Progenitor cell of endocrine pancreas (in vitro differentiated cells): ENCODE measurements around the gene LRRC75A. TPM values are rescaled to one million over a fixed set of nuclear protein-coding genes. Genes with fewer than 3 reads are reported as not detected.
A peak's percentile ranks its signal among the peaks of the same experiment; 100 is the strongest.

Source experiments
- DNase-seq: peaks from one replicate; pipeline ENCODE4 v3.0.0; 2021; ENCODE audit warnings: low spot score; ENCODE audit not compliant: unreplicated experiment
- H3K27ac Mint-ChIP-seq: 2 replicates; pipeline ENCODE4 v1.8.0; 2021; ENCODE audit warnings: mild to moderate bottlenecking, moderate library complexity, mixed read lengths
- H3K27me3 Mint-ChIP-seq: 2 replicates; pipeline ENCODE4 v1.8.0; 2021; ENCODE audit warnings: mixed read lengths
- H3K36me3 Mint-ChIP-seq: 2 replicates; pipeline ENCODE4 v1.8.0; 2022; ENCODE audit warnings: mixed read lengths; ENCODE audit not compliant: insufficient read depth
- H3K4me1 Mint-ChIP-seq: 2 replicates; pipeline ENCODE4 v1.8.0; 2021; ENCODE audit warnings: low read depth, mixed read lengths
- H3K4me3 Mint-ChIP-seq: 2 replicates; pipeline ENCODE4 v1.8.0; 2021; ENCODE audit warnings: low read depth, mild to moderate bottlenecking, moderate library complexity, mixed read lengths
- H3K9me3 Mint-ChIP-seq: 2 replicates; pipeline ENCODE4 v1.8.0; 2021; ENCODE audit warnings: low read depth, mixed read lengths
- CTCF ChIP-seq: fragments of 200-600 bp; sonication (generic); IDR thresholded peaks from one replicate; pipeline ENCODE4 v1.5.0; 2021; ENCODE audit warnings: antibody characterized with exemption, mild to moderate bottlenecking; ENCODE audit not compliant: unreplicated experiment
- total RNA-seq: library from RNA; stranded (reverse); gene quantifications from 2 replicates; pipeline ENCODE4 v1.2.1, GENCODE V29; 2021

Gene LRRC75A
- total RNA-seq, 1 donor from 2014 or later: 9.7 TPM

DNA sequence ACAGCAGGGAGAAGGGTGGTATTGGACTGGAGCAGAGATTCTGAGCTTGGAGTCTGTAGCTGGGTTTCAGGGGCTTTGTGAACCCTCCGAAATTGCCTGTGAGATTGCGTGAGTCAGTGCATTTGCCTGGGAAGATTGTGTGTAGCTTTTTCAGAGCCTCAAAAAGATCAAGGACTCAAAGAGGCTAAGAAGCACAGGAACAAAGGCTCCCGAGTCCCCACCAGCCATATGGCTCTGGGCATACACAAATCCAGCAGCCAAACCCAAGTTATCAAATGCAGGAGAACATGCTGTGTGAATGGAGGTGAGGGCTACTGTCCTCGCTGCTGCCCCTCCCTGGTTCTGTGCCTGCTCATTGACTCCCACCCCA is 3.0 kb downstream of the LRRC75A start:
- TF ChIP-seq CTCF: no peak
- Mint-ChIP-seq H3K4me3 (no peak overlapping the region), H3K27ac (no peak overlapping the region), H3K36me3 (no peaks in the 10 kb centered on the region), H3K27me3 (peaks cover 10% of the 10 kb centered on the region), H3K9me3 (no peaks in the 10 kb centered on the region), H3K4me1 (peaks cover 35% of the 10 kb centered on the region)
- no peak for DNase-seq

- no peak for DNase-seq
- Mint-ChIP-seq H3K27ac (peak overlapping the region; percentile 29), H3K4me1 (peaks cover 35% of the 10 kb centered on the region), H3K27me3 (peaks cover 7% of the 10 kb centered on the region), H3K9me3 (no peaks in the 10 kb centered on the region), H3K36me3 (no peaks in the 10 kb centered on the region), H3K4me3 (no peak overlapping the region)
- no peak for TF ChIP-seq CTCF
These were observed 3.6 kb downstream of the LRRC75A start for GRCh38 chr17:16488186-16488967.

GRCh38 chr17:16486373-16487250 is 5.4 kb downstream of the LRRC75A start:
- no peaks in the 10 kb centered on the region for H3K9me3 Mint-ChIP-seq
- H3K4me3 Mint-ChIP-seq: no peak overlapping the region
- H3K27ac Mint-ChIP-seq: peak overlapping the region; percentile 46

GRCh38 chr17:16484445-16485175 is 7.4 kb downstream of the LRRC75A start:
- peak overlapping the region; percentile 47 for H3K4me3 Mint-ChIP-seq

More at GRCh38 chr17:16486373-16487250, 5.4 kb downstream of the LRRC75A start:
- DNase-seq: no peak
- no peaks in the 10 kb centered on the region for H3K36me3 Mint-ChIP-seq
- TF ChIP-seq CTCF: no peak
- H3K4me1 Mint-ChIP-seq: peaks cover 35% of the 10 kb centered on the region
- peaks cover 5% of the 10 kb centered on the region for H3K27me3 Mint-ChIP-seq

More at GRCh38 chr17:16484445-16485175, 7.4 kb downstream of the LRRC75A start:
- Mint-ChIP-seq H3K27me3 (no peaks in the 10 kb centered on the region), H3K9me3 (no peaks in the 10 kb centered on the region), H3K36me3 (no peaks in the 10 kb centered on the region), H3K27ac (peak overlapping the region; percentile 69), H3K4me1 (peaks cover 25% of the 10 kb centered on the region)
- DNase-seq: no peak
- no peak for TF ChIP-seq CTCF
